GM12878 (cell line): ENCODE data around the gene FCRLB. TPM values are rescaled to one million over a fixed set of nuclear protein-coding genes. Genes with fewer than 3 reads are reported as not detected.

Source experiments
- ATAC-seq: fragments of 200-7000 bp; cut with Tn5 transposase; 3 replicates; pipeline ENCODE4 v1.9.1; 2020; ENCODE audit warnings: mild to moderate bottlenecking, moderate library complexity
- BruUV-seq: library from RNA; stranded (reverse); fragments of 400-500 nt; replicated peaks from 2 replicates; lab custom pipeline; 2021; lab: Mats Ljungman, UMichigan
- CTCF ChIA-PET: fragments of 300-600 bp; sonication (Branson Sonifier 250); formaldehyde crosslinking; extraction: SDS; loops from one replicate; lab custom pipeline; 2021; ENCODE audit warnings: inconsistent platforms; lab: Yijun Ruan, JAX
- POLR2A ChIA-PET: fragments of 350-600 bp; formaldehyde crosslinking; extraction: SDS; loops from one replicate; lab custom pipeline; 2021; ENCODE audit warnings: inconsistent platforms; lab: Charles Lee
- RAD21 ChIA-PET: fragments of 300-600 bp; sonication (Branson Sonifier 250); formaldehyde crosslinking; loops from one replicate; lab custom pipeline; 2023; ENCODE audit warnings: antibody characterized with exemption; ENCODE audit not compliant: unreplicated experiment; lab: Charles Lee
- SMC1A ChIA-PET: fragments of 300-600 bp; sonication (Branson Sonifier 250); formaldehyde crosslinking; loops from one replicate; lab custom pipeline; 2023; ENCODE audit not compliant: unreplicated experiment, uncharacterized antibody; lab: Charles Lee
- DNase-seq: peaks from one replicate; pipeline ENCODE4 v3.0.0-alpha.2; 2011; ENCODE audit warnings: low read depth, low spot score
- FAIRE-seq: peaks from 3 replicates; lab custom pipeline; 2011; peaks lifted over from hg19 to GRCh38; lab: Jason Lieb, UNC
- H2AFZ ChIP-seq: 2 replicates; pipeline ENCODE4 v1.6.0; 2011; ENCODE audit warnings: low read depth, low read length, control low read depth; ENCODE audit not compliant: control insufficient read depth
- H3K27ac ChIP-seq: 2 replicates; pipeline ENCODE4 v1.5.1; 2011; ENCODE audit warnings: control low read depth; ENCODE audit not compliant: control insufficient read depth, insufficient read depth
- H3K27me3 ChIP-seq, 2 experiments: replicated peaks in 1 of 2; 2 replicates each; pipeline versions ENCODE4 v1.6.0 to v1.6.1; 2011; ENCODE audit warnings: low read length in 1 of 2; ENCODE audit not compliant: control insufficient read depth in 2 of 2, insufficient read depth in 2 of 2
- H3K36me3 ChIP-seq, 2 experiments: 2 replicates each; pipeline ENCODE4 v1.5.1; 2011; ENCODE audit warnings: low read length in 1 of 2; ENCODE audit not compliant: control insufficient read depth in 2 of 2, insufficient read depth in 2 of 2
- H3K4me1 ChIP-seq: 2 replicates; pipeline ENCODE4 v1.6.1; 2011; ENCODE audit warnings: mild to moderate bottlenecking, low read length, moderate library complexity, mixed read lengths; ENCODE audit not compliant: control insufficient read depth, insufficient read depth
- H3K4me2 ChIP-seq: 2 replicates; pipeline ENCODE4 v1.6.0; 2011; ENCODE audit warnings: control low read depth; ENCODE audit not compliant: control insufficient read depth, insufficient read depth
- H3K4me3 ChIP-seq: fragments of 200-600 bp; sonication (generic); 2 replicates; pipeline ENCODE4 v1.5.1; 2016
- H3K79me2 ChIP-seq: 2 replicates; pipeline ENCODE4 v1.6.0; 2011; ENCODE audit warnings: low read length; ENCODE audit not compliant: control insufficient read depth, insufficient read depth
- H3K9ac ChIP-seq: 2 replicates; pipeline ENCODE4 v1.8.0; 2011; ENCODE audit warnings: low read length, control low read depth, mixed read lengths; ENCODE audit not compliant: control insufficient read depth, insufficient read depth
- H3K9me3 ChIP-seq: replicated peaks from 3 replicates; pipeline ENCODE4 v1.5.1; 2011; ENCODE audit warnings: mild to moderate bottlenecking, low read length; ENCODE audit not compliant: control insufficient read depth, insufficient read depth
- H4K20me1 ChIP-seq: 2 replicates; pipeline ENCODE4 v1.6.0; 2011; ENCODE audit not compliant: control insufficient read depth, insufficient read depth
- ASH2L ChIP-seq: fragments of 300-600, 200-600 bp; sonication (generic); IDR thresholded peaks from 2 replicates; pipeline ENCODE4 v1.6.1; 2017; ENCODE audit warnings: low read depth, mild to moderate bottlenecking, borderline replicate concordance
- SREBF2 ChIP-seq: IDR thresholded peaks from 2 replicates; pipeline ENCODE4 v1.6.1; 2012; ENCODE audit warnings: mild to moderate bottlenecking, low read length
- WGBS: methylation state at CpG from one replicate; pipeline ENCODE4 v1.1.6; 2016; ENCODE audit warnings: low lambda C conversion rate; ENCODE audit not compliant: insufficient replicate concordance, insufficient coverage; ENCODE audit errors: missing lambda C conversion rate; 5-methylcytosine and 5-hydroxymethylcytosine counted together
- in situ Hi-C: fragments of 300-500 bp; cut with MboI; formaldehyde crosslinking; loops from 9 replicates; pipeline ENCODE4 v1.14.3; 2018; ENCODE audit warnings: mixed read lengths
- intact Hi-C: fragments of 100-400 bp; cut with micrococcal nuclease; formaldehyde crosslinking; loops from one replicate; pipeline ENCODE4 v1.14.2; 2022; ENCODE audit not compliant: unreplicated experiment
- polyA plus RNA-seq, 11 experiments: library from polyadenylated mRNA; depleted of rRNA in 4 of 11; unstranded in 6 of 11; stranded (reverse) in 5 of 11; fragments of >200 nt; fragmentation: Nextera tagmentation in 4 of 11; fragmentation: Illumina TruSeq in 1 of 11; extraction: Ambion mirVana in 4 of 11; extraction: Trizol in 1 of 11; gene quantifications; 1 replicate in 1 of 11; 2 replicates in 10 of 11; pipeline versions ENCODE4 v1.2.1 to v1.2.3, GENCODE V29; 2011 to 2016; ENCODE audit warnings: inconsistent platforms in 2 of 11, missing spikeins in 2 of 11, low read depth in 1 of 11
- total RNA-seq, 4 experiments: library from RNA; depleted of rRNA in 3 of 4; stranded (reverse); fragments of >200 nt in 3 of 4; fragmentation: Illumina TruSeq in 1 of 4; extraction: Trizol in 1 of 4; gene quantifications; 2 replicates each; pipeline versions ENCODE4 v1.2.1 to v1.2.3, GENCODE V29; 2013 to 2021
- TF ChIP-seq, protein P1 (sequence below): IDR thresholded peaks from 2 replicates; pipeline ENCODE4 v1.6.1; 2012; ENCODE audit warnings: improper control_type of control experiment, low read depth, low read length; ENCODE audit not compliant: insufficient replicate concordance
- TF ChIP-seq, protein P2 (sequence below): fragments of 450-650 bp; IDR thresholded peaks from 2 replicates; pipeline ENCODE4 v1.6.1; 2017; ENCODE audit warnings: low read depth, mild to moderate bottlenecking, moderate library complexity
- TF ChIP-seq, protein P3 (sequence below): fragments of 450-650 bp; formaldehyde crosslinking; IDR thresholded peaks from 2 replicates; pipeline ENCODE4 v1.5.0; 2022; ENCODE audit warnings: mild to moderate bottlenecking, missing genetic modification characterization
- TF ChIP-seq, protein P4 (sequence below): fragments of 450-650 bp; IDR thresholded peaks from 2 replicates; pipeline ENCODE4 v1.6.1; 2016; ENCODE audit warnings: mild to moderate bottlenecking, moderate library complexity, borderline replicate concordance

Gene FCRLB
- total and polyA plus RNA-seq, 10 of the 15 experiments (the other 5 are each of a cell fraction or from before 2014, with no cell fraction given), result 0.55 to 11.7 (median 5.6) TPM

DNA sequence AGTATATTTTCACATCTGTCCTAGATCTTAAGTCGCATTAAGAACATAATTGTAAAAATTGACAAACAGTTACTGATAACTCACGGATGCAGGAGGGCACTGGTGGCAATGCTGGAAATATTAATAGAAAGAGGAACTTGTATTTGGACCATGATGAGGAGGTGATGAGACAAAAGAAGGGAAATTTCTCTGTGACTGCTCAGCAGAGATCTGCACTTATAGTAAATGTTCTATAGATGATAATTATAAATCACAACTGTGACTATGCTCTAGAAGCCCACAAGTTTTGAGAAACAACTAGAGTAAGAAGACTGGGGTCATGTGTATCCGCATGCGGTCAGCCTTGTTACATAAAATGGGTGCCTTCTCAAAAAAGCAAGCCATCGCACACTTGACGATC is 19.6 kb downstream of the FCRLB start (continued):
- TF ChIP-seq, protein P1, sequence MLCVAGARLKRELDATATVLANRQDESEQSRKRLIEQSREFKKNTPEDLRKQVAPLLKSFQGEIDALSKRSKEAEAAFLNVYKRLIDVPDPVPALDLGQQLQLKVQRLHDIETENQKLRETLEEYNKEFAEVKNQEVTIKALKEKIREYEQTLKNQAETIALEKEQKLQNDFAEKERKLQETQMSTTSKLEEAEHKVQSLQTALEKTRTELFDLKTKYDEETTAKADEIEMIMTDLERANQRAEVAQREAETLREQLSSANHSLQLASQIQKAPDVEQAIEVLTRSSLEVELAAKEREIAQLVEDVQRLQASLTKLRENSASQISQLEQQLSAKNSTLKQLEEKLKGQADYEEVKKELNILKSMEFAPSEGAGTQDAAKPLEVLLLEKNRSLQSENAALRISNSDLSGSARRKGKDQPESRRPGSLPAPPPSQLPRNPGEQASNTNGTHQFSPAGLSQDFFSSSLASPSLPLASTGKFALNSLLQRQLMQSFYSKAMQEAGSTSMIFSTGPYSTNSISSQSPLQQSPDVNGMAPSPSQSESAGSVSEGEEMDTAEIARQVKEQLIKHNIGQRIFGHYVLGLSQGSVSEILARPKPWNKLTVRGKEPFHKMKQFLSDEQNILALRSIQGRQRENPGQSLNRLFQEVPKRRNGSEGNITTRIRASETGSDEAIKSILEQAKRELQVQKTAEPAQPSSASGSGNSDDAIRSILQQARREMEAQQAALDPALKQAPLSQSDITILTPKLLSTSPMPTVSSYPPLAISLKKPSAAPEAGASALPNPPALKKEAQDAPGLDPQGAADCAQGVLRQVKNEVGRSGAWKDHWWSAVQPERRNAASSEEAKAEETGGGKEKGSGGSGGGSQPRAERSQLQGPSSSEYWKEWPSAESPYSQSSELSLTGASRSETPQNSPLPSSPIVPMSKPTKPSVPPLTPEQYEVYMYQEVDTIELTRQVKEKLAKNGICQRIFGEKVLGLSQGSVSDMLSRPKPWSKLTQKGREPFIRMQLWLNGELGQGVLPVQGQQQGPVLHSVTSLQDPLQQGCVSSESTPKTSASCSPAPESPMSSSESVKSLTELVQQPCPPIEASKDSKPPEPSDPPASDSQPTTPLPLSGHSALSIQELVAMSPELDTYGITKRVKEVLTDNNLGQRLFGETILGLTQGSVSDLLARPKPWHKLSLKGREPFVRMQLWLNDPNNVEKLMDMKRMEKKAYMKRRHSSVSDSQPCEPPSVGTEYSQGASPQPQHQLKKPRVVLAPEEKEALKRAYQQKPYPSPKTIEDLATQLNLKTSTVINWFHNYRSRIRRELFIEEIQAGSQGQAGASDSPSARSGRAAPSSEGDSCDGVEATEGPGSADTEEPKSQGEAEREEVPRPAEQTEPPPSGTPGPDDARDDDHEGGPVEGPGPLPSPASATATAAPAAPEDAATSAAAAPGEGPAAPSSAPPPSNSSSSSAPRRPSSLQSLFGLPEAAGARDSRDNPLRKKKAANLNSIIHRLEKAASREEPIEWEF, result no peak
- TF ChIP-seq, protein P2, sequence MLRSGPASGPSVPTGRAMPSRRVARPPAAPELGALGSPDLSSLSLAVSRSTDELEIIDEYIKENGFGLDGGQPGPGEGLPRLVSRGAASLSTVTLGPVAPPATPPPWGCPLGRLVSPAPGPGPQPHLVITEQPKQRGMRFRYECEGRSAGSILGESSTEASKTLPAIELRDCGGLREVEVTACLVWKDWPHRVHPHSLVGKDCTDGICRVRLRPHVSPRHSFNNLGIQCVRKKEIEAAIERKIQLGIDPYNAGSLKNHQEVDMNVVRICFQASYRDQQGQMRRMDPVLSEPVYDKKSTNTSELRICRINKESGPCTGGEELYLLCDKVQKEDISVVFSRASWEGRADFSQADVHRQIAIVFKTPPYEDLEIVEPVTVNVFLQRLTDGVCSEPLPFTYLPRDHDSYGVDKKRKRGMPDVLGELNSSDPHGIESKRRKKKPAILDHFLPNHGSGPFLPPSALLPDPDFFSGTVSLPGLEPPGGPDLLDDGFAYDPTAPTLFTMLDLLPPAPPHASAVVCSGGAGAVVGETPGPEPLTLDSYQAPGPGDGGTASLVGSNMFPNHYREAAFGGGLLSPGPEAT, result no peak

DNA sequence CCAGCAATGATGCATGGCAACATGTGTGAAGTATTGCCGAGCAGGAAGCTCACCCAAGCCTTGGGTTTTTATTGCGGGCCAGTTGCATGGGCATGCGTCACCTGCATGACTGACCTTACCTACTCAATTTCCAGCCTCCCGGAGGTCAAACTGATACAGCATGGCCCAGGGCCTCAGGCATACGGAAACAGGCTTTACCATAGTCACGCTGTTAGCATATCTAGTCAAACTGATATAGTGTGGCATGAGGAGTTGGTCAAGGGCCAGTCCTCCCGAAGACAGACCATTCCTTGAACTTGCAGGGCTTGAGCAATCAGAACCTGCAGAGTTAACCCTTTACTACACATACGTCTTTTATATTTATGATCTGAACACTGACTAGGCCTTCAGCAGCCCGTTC is 21.9 kb downstream of the FCRLB start:
- ChIA-PET SMC1A (interaction anchor here (0.5 to 9.7 kb wide), 5 partner anchors 14 to 294 kb away, joined by 3 to 97 read pairs (median 8); no protein-coding TSS in a partner anchor), CTCF (interaction anchor here (0.8 to 16.4 kb wide), 5 partner anchors 15 to 361 kb away, joined by 3 to 262 read pairs (median 70); no protein-coding TSS in a partner anchor), POLR2A (no interaction called here), RAD21 (interaction anchor here (0.5 to 3.7 kb wide), 5 partner anchors 17 to 733 kb away, joined by 3 to 17 read pairs (median 3); no protein-coding TSS in a partner anchor)
- in situ Hi-C loops (loop anchor here (10.0 kb wide), 2 partner anchors 258 to 548 kb away; partner anchors contain the start of gene ADAMTS4), intact Hi-C loops (loop anchor here (10.0 kb wide), 2 partner anchors 198 to 348 kb away; partner anchors contain the start of gene FCGR3A)
- DNase-seq (no peak), FAIRE-seq (no peak), ATAC-seq (no peak)
- Histone ChIP-seq H3K4me2 (no peak overlapping the region), H3K9me3 (no peaks in the 10 kb centered on the region), H3K79me2 (no peaks in the 10 kb centered on the region), H4K20me1 (no peaks in the 10 kb centered on the region), H3K4me1 (peaks cover 54% of the 10 kb centered on the region), H2AFZ (no peak overlapping the region), H3K27ac (no peak overlapping the region), H3K36me3 (no peaks in the 10 kb centered on the region), H3K9ac (no peak overlapping the region), H3K4me3 (no peak overlapping the region), H3K27me3 (no peaks in the 10 kb centered on the region)
- WGBS, result 96% methylated on average over 9 of the region's 9 CpGs
- no TSS peak for BruUV-seq
- TF ChIP-seq, protein P3, sequence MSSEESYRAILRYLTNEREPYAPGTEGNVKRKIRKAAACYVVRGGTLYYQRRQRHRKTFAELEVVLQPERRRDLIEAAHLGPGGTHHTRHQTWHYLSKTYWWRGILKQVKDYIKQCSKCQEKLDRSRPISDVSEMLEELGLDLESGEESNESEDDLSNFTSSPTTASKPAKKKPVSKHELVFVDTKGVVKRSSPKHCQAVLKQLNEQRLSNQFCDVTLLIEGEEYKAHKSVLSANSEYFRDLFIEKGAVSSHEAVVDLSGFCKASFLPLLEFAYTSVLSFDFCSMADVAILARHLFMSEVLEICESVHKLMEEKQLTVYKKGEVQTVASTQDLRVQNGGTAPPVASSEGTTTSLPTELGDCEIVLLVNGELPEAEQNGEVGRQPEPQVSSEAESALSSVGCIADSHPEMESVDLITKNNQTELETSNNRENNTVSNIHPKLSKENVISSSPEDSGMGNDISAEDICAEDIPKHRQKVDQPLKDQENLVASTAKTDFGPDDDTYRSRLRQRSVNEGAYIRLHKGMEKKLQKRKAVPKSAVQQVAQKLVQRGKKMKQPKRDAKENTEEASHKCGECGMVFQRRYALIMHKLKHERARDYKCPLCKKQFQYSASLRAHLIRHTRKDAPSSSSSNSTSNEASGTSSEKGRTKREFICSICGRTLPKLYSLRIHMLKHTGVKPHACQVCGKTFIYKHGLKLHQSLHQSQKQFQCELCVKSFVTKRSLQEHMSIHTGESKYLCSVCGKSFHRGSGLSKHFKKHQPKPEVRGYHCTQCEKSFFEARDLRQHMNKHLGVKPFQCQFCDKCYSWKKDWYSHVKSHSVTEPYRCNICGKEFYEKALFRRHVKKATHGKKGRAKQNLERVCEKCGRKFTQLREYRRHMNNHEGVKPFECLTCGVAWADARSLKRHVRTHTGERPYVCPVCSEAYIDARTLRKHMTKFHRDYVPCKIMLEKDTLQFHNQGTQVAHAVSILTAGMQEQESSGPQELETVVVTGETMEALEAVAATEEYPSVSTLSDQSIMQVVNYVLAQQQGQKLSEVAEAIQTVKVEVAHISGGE (CRISPR knock-in tag), result no peak
- TF ChIP-seq ASH2L, result no peak
- TF ChIP-seq SREBF2, result no peak
- TF ChIP-seq, protein P4, sequence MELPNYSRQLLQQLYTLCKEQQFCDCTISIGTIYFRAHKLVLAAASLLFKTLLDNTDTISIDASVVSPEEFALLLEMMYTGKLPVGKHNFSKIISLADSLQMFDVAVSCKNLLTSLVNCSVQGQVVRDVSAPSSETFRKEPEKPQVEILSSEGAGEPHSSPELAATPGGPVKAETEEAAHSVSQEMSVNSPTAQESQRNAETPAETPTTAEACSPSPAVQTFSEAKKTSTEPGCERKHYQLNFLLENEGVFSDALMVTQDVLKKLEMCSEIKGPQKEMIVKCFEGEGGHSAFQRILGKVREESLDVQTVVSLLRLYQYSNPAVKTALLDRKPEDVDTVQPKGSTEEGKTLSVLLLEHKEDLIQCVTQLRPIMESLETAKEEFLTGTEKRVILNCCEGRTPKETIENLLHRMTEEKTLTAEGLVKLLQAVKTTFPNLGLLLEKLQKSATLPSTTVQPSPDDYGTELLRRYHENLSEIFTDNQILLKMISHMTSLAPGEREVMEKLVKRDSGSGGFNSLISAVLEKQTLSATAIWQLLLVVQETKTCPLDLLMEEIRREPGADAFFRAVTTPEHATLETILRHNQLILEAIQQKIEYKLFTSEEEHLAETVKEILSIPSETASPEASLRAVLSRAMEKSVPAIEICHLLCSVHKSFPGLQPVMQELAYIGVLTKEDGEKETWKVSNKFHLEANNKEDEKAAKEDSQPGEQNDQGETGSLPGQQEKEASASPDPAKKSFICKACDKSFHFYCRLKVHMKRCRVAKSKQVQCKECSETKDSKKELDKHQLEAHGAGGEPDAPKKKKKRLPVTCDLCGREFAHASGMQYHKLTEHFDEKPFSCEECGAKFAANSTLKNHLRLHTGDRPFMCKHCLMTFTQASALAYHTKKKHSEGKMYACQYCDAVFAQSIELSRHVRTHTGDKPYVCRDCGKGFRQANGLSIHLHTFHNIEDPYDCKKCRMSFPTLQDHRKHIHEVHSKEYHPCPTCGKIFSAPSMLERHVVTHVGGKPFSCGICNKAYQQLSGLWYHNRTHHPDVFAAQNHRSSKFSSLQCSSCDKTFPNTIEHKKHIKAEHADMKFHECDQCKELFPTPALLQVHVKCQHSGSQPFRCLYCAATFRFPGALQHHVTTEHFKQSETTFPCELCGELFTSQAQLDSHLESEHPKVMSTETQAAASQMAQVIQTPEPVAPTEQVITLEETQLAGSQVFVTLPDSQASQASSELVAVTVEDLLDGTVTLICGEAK, result no peak
